Measurements from ENCODE around the gene AP1G1. TPM values are rescaled to one million over a fixed set of nuclear protein-coding genes. Genes with fewer than 3 reads are reported as not detected.

The AP1G1 gene
- total and polyA plus RNA-seq, 2 of the 8 experiments (the other 6 are each of a cell fraction or from before 2014, with no cell fraction given), result 43.9 to 68.4 TPM

DNA sequence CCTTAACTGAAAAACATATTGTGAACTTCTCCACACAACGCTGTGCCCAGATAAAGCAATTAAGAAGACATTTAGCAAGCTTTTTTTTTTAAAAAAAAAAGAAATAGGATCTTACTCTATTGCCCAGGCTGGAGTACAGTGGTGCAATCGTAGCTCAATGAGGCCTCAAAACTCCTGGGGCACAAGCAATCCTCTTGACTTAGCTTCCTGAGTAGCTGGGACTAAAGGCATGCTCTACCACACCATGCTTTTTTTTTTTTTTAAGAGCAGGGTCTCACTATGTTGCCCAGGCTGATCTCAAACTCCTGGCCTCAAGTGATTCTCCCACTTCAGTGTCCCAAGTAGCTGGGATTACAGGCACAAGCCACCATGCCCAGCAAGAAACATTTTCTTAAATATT lies 20.1 kb downstream of the AP1G1 start:
- 100% methylated on average over 2 of the region's 2 CpGs; no CpG with 5 or more reads in 1 of the 2 experiments for WGBS, 2 experiments (ENCODE audit: extremely low coverage in 1 of 2, insufficient coverage in 1 of 2, insufficient read length in 1 of 2, insufficient replicate concordance in 2 of 2, low coverage in 1 of 2, low lambda C conversion rate in 2 of 2, missing lambda C conversion rate in 1 of 2)
- POLR2A ChIA-PET (ENCODE audit: partially characterized antibody), result interaction anchor here (1.6 kb wide), 1 partner anchor 13 kb away, joined by 4 read pairs; no protein-coding TSS in a partner anchor

More for the DNA sequence above, 20.1 kb downstream of the AP1G1 start:
- Histone ChIP-seq H4K20me1 (replicated peaks in 1 of 2; ENCODE audit: control insufficient read depth in 1 of 2, insufficient read depth in 2 of 2, low read length in 2 of 2) (peaks cover 0 to 8% of the 10 kb centered on the region in 2 experiments), H3K36me3 (ENCODE audit: control insufficient read depth in 2 of 4, insufficient read depth in 4 of 4, low read length in 3 of 4) (peaks cover 8 to 24% (median 15%) of the 10 kb centered on the region in 4 experiments; a peak in 7 of 8 replicates), H2BK5ac (ENCODE audit: low read depth, low read length) (no peak overlapping the region), H3K9ac (replicated peaks in 1 of 4; ENCODE audit: extremely low read depth in 1 of 4, low read depth in 3 of 4, low read length in 3 of 4) (no peak overlapping the region), H2BK20ac (ENCODE audit: low read length) (no peak overlapping the region), H3K4me2 (ENCODE audit: insufficient read depth in 1 of 2, low read depth in 2 of 2, low read length in 2 of 2) (no peak overlapping the region), H2AFZ (ENCODE audit: low read length) (no peak overlapping the region), H3K9me3 (ENCODE audit: insufficient read depth in 2 of 2, low read depth in 1 of 2, low read length in 1 of 2) (no peaks in the 10 kb centered on the region), H2AK5ac (ENCODE audit: low read depth, low read length) (no peak overlapping the region), H3K23ac (ENCODE audit: insufficient read length) (no peak overlapping the region), H2BK120ac (replicated peaks; ENCODE audit: low read depth, low read length) (no peak overlapping the region), H2BK12ac (ENCODE audit: low read depth, low read length) (no peak overlapping the region), H3K56ac (replicated peaks; ENCODE audit: insufficient read length, low read depth, low read length) (no peak overlapping the region), H3K23me2 (ENCODE audit: low read depth, low read length) (no peaks in the 10 kb centered on the region), H4K8ac (ENCODE audit: extremely low read depth, insufficient read depth, low read length) (no peak overlapping the region), H3K4ac (replicated peaks; ENCODE audit: insufficient read length, low read depth, low read length) (no peak overlapping the region), H4K91ac (replicated peaks; ENCODE audit: insufficient read length, low read length) (no peak overlapping the region), H3K14ac (ENCODE audit: insufficient read length) (no peak overlapping the region), H3K79me1 (ENCODE audit: low read depth, low read length) (peaks cover 3% of the 10 kb centered on the region; the same call in 1 of the 2 replicates), H2BK15ac (ENCODE audit: low read length) (no peak overlapping the region), H3K4me3 (ENCODE audit: extremely low read depth in 1 of 4, insufficient read depth in 2 of 4, low read depth in 3 of 4, low read length in 4 of 4) (no peak overlapping the region), H3K27me3 (replicated peaks in 1 of 4; ENCODE audit: control insufficient read depth in 3 of 4, extremely low read depth in 1 of 4, insufficient read depth in 3 of 4, low read length in 3 of 4) (no peaks in the 10 kb centered on the region), H3K4me1 (replicated peaks in 1 of 4; ENCODE audit: control insufficient read depth in 3 of 4, insufficient read depth in 4 of 4, low read length in 3 of 4) (no peaks in the 10 kb centered on the region), H3K18ac (ENCODE audit: extremely low read depth, low read length) (no peak overlapping the region), H4K5ac (ENCODE audit: insufficient read length, low read depth, low read length) (no peak overlapping the region), H3K79me2 (ENCODE audit: control insufficient read depth in 1 of 2, insufficient read depth in 2 of 2, low read length in 2 of 2) (peaks cover 3 to 56% of the 10 kb centered on the region in 2 experiments), H3K27ac (ENCODE audit: low read depth, low read length) (no peak overlapping the region)
- no peak for DNase-seq (ENCODE audit: low read depth in 1 of 2, low spot score in 2 of 2)
- CTCF ChIA-PET (ENCODE audit: partially characterized antibody), result interaction anchor here (1.0 kb wide), 1 partner anchor 84 kb away, joined by 5 read pairs; no protein-coding TSS in a partner anchor
- TF ChIP-seq RBBP5 (IDR thresholded peaks at IDR 0.05; ENCODE audit: borderline replicate concordance, low read depth, low read length) (no peak), POLR2A (IDR thresholded peaks at IDR 0.05; ENCODE audit: control extremely low read depth in 1 of 2, low read depth in 2 of 2, low read length in 2 of 2) (no peak), SP2 (IDR thresholded peaks at IDR 0.05; ENCODE audit: low read length) (no peak), NRF1 (IDR thresholded peaks at IDR 0.05; ENCODE audit: low read depth, low read length) (no peak), NANOG (IDR thresholded peaks at IDR 0.05; ENCODE audit: insufficient read depth, low read depth, low read length, poor library complexity, severe bottlenecking) (no peak), SRF (IDR thresholded peaks at IDR 0.05; ENCODE audit: low read depth, low read length) (no peak), TEAD4 (IDR thresholded peaks at IDR 0.05; ENCODE audit: low read depth, low read length) (no peak)
- TF ChIP-seq, protein P1, sequence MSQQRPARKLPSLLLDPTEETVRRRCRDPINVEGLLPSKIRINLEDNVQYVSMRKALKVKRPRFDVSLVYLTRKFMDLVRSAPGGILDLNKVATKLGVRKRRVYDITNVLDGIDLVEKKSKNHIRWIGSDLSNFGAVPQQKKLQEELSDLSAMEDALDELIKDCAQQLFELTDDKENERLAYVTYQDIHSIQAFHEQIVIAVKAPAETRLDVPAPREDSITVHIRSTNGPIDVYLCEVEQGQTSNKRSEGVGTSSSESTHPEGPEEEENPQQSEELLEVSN (IDR thresholded peaks at IDR 0.05), result no peak
- no peak for FAIRE-seq
